Erythroblast (primary cell): ENCODE measurements around the gene SHANK1.

Experiments used
- GATA1 ChIP-seq: IDR thresholded peaks from 2 replicates; pipeline ENCODE4 v1.6.1; 2011; ENCODE audit warnings: low read depth, mild to moderate bottlenecking, control low read depth, low read length, moderate library complexity
- POLR2A ChIP-seq: IDR thresholded peaks from 2 replicates; pipeline ENCODE4 v1.6.1; 2011; ENCODE audit warnings: mild to moderate bottlenecking, low read length

GRCh38 chr19:50745221-50745620 lies 25.6 kb upstream of the SHANK1 start:
- TF ChIP-seq GATA1, result no peak
- no peak for TF ChIP-seq POLR2A
